Right atrium auricular region (tissue), 2 donors: ENCODE measurements around the gene FGF1. TPM values are rescaled to one million over a fixed set of nuclear protein-coding genes. Genes with fewer than 3 reads are reported as not detected.

ENCODE experiments used
- DNase-seq: peaks from one replicate; pipeline ENCODE4 v3.0.0-alpha.2; 2019; ENCODE audit warnings: low spot score
- H3K27ac ChIP-seq, 2 donors: fragments of 200-600 bp; sonication (generic); 1 replicate in 1 of 2; 2 replicates in 1 of 2; pipeline ENCODE4 v1.5.1; 2016 to 2019
- H3K27me3 ChIP-seq, 2 donors: fragments of 200-600 bp; sonication (generic); one replicate each; pipeline versions ENCODE4 v1.5.1 to v1.6.0; 2017 to 2019
- H3K36me3 ChIP-seq: fragments of 200-600 bp; sonication (generic); one replicate; pipeline ENCODE4 v1.5.1; 2016
- H3K4me1 ChIP-seq, 2 donors: fragments of 200-600 bp; sonication (generic); one replicate each; pipeline versions ENCODE4 v1.5.1 to v1.6.0; 2017 to 2019
- H3K4me3 ChIP-seq, 2 donors: fragments of 200-600 bp; sonication (generic); 1 replicate in 1 of 2; 2 replicates in 1 of 2; pipeline ENCODE4 v1.5.1; 2017 to 2019; ENCODE audit warnings: mild to moderate bottlenecking in 1 of 2, moderate library complexity in 1 of 2
- H3K9me3 ChIP-seq, 2 donors: fragments of 200-600 bp; sonication (generic); one replicate each; pipeline ENCODE4 v1.5.1; 2019
- CTCF ChIP-seq, 2 donors: fragments of 200-600 bp; sonication (generic); IDR thresholded peaks; one replicate each; pipeline ENCODE4 v1.5.1; 2019; ENCODE audit warnings: antibody characterized with exemption in 2 of 2
- total RNA-seq, 2 donors: library from RNA; depleted of rRNA; stranded (reverse); fragments of >200 nt; gene quantifications; one replicate each; pipeline ENCODE4 v1.1.0, GENCODE V29; 2016

FGF1 gene
- total RNA-seq, 2 donors from 2014 or later: 35.3 to 47.9 TPM

GRCh38 chr5:142655339-142656267, 30.3 kb downstream of the FGF1 start:
- Histone ChIP-seq H3K9me3 (no peaks in the 10 kb centered on the region), H3K4me1 (peaks cover 0 to 27% of the 10 kb centered on the region in 2 donors), H3K27ac (peak overlapping the region; percentile 61 to 72), H3K27me3 (no peaks in the 10 kb centered on the region), H3K36me3 (no peaks in the 10 kb centered on the region), H3K4me3 (no peak overlapping the region)
- DNase-seq: peak; percentile 93
- TF ChIP-seq CTCF (IDR thresholded peaks at IDR 0.05): peak; percentile 90 to 99

GRCh38 chr5:142654578-142655058, 31.3 kb downstream of the FGF1 start:
- Histone ChIP-seq H3K9me3 (no peaks in the 10 kb centered on the region), H3K27ac (peak overlapping the region; percentile 61 to 72), H3K36me3 (no peaks in the 10 kb centered on the region), H3K27me3 (no peaks in the 10 kb centered on the region), H3K4me3 (no peak overlapping the region), H3K4me1 (peaks cover 0 to 27% of the 10 kb centered on the region in 2 donors)
- no peak for TF ChIP-seq CTCF (IDR thresholded peaks at IDR 0.05)
- DNase-seq: no peak

- DNase-seq: no peak
- H3K27ac ChIP-seq: peak overlapping the region; percentile 7 to 72
- peaks cover 0 to 27% of the 10 kb centered on the region in 2 donors for H3K4me1 ChIP-seq
- no peaks in the 10 kb centered on the region for H3K27me3 ChIP-seq
- no peaks in the 10 kb centered on the region for H3K9me3 ChIP-seq
- no peak for TF ChIP-seq CTCF (IDR thresholded peaks at IDR 0.05)
- no peaks in the 10 kb centered on the region for H3K36me3 ChIP-seq
- H3K4me3 ChIP-seq: no peak overlapping the region
Measured at GRCh38 chr5:142653321-142653720, 32.6 kb downstream of the FGF1 start.

- DNase-seq: no peak
- Histone ChIP-seq H3K27me3 (no peaks in the 10 kb centered on the region), H3K27ac (peak overlapping the region in 1 of 2 donors; percentile 7), H3K4me1 (peaks cover 0 to 27% of the 10 kb centered on the region in 2 donors), H3K9me3 (no peaks in the 10 kb centered on the region), H3K4me3 (no peak overlapping the region), H3K36me3 (no peaks in the 10 kb centered on the region)
- TF ChIP-seq CTCF (IDR thresholded peaks at IDR 0.05): no peak
Measured at GRCh38 chr5:142652563-142652962, 33.3 kb downstream of the FGF1 start.

- Histone ChIP-seq H3K27ac (no peak overlapping the region), H3K4me1 (peaks cover 0 to 22% of the 10 kb centered on the region in 2 donors), H3K4me3 (no peak overlapping the region), H3K36me3 (no peaks in the 10 kb centered on the region), H3K9me3 (no peaks in the 10 kb centered on the region), H3K27me3 (no peaks in the 10 kb centered on the region)
- no peak for TF ChIP-seq CTCF (IDR thresholded peaks at IDR 0.05)
- DNase-seq: no peak
Measured at GRCh38 chr5:142650881-142651280, 35.0 kb downstream of the FGF1 start.
